T-helper 1 cell (primary cell): ENCODE data around the gene SH2B3.
"Not testable (repeated sequence)": the region's sequence is repeated elsewhere in the genome, so short reads cannot be mapped to it uniquely, and the experiment has no call there.

Experiments used
- DNase-seq, 5 donors: peaks; one replicate each; pipeline ENCODE4 v3.0.0-alpha.2; 2012 to 2020

SH2B3 gene

DNA sequence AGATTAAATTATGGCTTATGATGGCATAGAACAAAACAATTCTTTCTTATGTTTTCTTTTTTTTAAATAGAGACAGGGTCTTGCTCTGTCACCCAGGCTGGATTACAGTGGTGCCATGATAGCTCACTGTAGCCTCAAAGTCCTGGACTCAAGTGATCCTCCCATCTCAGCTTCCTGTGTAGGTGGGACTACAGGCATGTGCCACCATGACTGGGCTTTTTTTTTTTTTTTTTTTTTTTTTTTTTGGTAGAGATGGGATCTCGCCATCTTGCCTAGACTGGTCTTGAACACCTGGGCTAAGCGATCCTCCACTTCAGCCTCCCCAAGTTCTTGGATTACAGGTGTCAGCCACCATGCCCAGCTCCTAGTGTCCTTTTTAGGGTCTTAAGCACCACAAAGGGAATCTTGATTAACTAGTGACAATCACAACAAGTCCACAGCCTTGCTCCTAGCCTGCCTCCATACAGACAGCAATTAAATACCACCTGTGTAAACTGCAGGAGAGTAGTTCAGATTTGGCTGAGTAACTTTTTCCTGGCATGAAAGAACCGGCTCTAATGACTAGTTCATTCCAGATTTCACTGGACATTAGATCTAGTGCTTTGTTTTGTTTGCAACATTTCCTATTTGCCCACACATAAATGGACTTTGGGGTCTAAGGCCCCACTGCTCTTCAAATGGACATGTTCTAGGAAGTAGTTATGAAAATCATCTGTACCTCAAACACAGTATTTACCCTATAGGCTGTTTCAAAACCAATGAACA, 61.6 kb downstream of the SH2B3 start:
- DNase-seq: no peak

- no peak for DNase-seq
Measured at GRCh38 chr12:111467857-111468241, 62.1 kb downstream of the SH2B3 start.

- no peak for DNase-seq
Measured at GRCh38 chr12:111469401-111469800, 63.7 kb downstream of the SH2B3 start.

DNA sequence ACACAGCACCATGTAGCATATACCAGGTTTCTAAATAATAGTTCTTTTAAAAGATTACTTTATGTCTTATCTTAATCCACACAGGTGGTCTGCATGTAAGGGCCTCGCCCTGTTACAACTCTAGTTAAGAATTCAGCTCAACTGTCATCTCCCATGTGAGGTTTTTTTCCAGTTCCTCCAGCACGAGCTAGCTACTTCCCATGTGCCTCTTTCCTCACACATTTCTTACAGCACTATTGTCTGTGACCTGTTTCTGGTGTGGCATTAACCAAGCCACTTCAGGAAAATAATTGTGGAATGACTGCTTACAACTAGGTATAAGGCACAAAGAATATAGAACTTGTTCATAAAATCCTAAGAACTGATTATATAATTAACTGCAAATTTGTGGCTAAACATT, 65.5 kb downstream of the SH2B3 start:
- no peak for DNase-seq

DNA sequence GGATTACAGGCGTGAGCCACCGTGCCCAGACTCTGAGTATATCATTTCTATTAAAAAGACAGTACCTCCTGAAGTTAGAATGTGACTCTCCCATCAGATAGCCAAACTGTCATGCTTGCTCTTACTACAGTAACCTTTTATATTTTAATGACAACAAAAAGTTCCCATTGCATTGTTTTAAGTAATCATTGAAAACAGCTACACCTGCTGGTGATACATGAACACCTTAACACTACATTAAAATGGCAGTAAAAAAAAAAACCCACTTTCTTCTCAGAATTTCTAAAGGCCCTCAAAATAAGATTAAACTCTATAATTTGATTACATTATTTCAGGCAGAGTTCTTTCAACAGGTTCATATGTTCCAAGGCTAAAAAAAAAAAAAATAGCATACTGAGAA, 76.7 kb downstream of the SH2B3 start:
- DNase-seq: no peak

DNA sequence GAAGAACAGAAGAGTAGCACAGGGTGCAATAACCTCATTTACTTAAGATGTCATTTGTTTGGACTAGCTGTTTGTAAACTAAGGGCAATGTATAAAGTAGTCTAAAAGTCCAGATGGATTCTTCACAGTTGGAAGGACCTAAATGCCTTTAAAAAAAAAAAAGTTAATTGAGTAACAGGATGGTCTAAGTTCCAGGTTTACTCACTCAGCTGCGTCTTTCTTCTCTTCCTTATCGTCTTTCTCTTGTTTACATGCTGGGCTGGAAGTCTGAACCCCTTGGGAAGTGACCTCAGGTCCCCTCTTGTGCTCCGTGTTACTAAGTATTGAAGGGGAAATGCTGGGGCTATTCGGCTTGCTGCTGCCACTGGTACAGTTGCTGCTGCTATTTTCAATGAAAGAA, 82.5 kb downstream of the SH2B3 start:
- no peak for DNase-seq

- no peak for DNase-seq
Measured at GRCh38 chr12:111488798-111489197, 83.1 kb downstream of the SH2B3 start.

DNA sequence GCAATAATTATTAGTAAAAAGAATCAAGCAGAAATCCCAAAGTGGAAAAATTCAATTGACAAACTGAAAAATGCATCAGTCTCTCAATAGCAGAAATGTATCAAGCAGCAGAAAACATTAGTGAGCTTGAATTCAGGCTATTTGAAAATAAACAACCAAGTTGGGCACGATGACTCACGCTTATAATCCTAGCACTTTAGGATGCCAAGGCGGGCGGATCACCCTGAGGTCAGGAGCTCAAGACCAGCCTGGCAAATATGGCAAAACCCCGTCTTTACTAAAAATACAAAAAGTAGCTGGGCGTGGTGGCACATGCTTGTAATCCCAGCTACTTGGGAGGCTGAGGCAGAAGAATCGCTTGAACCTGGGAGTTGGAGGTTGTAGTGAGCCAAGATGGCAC, 87.3 kb downstream of the SH2B3 start:
- DNase-seq: not testable (repeated sequence)

GRCh38 chr12:111494676-111495075, 89.0 kb downstream of the SH2B3 start:
- DNase-seq: no peak
